GM13977 (cell line): ENCODE data around the gene SSH2.

ENCODE experiments used
- DNase-seq: peaks from one replicate; pipeline ENCODE4 v3.0.0; 2012; ENCODE audit warnings: low spot score
- CTCF ChIP-seq: IDR thresholded peaks from 2 replicates; pipeline ENCODE4 v1.5.1; 2012; ENCODE audit warnings: mild to moderate bottlenecking, control low read depth; ENCODE audit not compliant: insufficient read depth; ENCODE audit errors: extremely low read depth, missing control alignments
- in situ Hi-C: fragments of 300-500 bp; cut with MboI; formaldehyde crosslinking; loops from one replicate; pipeline ENCODE4 v1.12.0; 2022; ENCODE audit warnings: low sequenced_read_pairs, low pct_unique_long_range_greater_than_20kb, mixed read lengths, inconsistent platforms; ENCODE audit not compliant: unreplicated experiment

SSH2 gene

DNA sequence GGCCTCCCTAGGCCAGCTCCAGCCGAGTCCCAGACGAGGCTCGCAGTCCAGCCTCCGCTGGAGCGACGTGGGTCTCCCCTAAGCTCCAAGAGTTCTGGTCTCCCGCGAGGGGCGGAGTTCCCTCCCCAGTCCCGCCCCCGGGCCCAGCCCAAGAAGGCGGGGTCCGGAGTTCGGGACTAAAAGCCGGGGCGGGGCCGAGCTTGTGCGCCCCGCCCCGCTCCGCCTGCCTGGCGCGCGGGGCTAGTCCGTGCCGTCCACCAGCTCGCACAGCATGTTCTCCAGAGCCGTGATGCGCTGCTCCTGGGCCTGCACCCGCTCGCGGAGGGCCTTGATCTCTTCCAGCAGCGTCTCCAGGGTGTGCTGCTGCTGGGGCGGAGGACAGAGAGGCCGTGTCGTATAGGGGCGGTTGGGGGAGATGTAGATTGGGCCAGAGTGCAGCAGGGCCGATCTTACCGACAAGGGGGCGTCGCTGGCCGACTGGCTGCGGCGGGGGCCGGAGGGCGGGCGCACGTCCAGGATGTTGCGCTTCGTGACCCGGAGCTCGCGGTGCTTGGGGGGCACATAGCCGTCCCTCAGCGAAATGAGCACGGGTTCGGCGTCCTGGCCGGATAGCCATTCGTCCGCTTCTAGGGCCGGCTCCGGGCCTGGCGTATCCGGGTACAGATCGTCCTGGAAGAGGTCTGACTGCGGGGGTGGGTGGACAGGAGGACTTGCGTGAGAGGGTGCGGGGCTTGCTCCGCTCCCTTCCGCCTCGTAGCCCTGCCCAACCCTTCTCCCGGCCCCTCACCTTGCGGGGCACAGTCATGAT, 314.3 kb downstream of the SSH2 start:
- in situ Hi-C loops: no loop called here
- TF ChIP-seq CTCF: no peak
- DNase-seq: peak; percentile 96

DNA sequence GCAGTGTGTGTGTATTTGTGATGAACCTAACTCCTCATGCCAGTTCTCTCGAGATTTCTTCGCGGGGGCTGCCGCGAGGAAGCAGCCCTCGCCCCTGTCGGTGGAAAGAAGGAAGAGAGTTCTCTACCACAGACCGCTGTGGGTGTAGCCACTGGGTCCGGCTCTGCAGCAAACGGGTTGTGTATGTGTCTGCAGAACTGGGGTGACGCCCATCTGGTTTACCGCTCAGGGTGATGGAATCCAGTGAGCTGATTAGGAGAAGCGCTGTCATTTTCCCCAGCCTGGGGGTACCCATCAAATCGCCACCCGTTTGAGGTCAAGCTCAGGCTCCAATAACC, 315.0 kb downstream of the SSH2 start:
- in situ Hi-C loops: no loop called here
- DNase-seq: peak; percentile 39
- no peak for TF ChIP-seq CTCF

GRCh38 chr17:29614349-29615047, 315.5 kb downstream of the SSH2 start:
- no peak for TF ChIP-seq CTCF
- DNase-seq: no peak
- in situ Hi-C loops: no loop called here

DNA sequence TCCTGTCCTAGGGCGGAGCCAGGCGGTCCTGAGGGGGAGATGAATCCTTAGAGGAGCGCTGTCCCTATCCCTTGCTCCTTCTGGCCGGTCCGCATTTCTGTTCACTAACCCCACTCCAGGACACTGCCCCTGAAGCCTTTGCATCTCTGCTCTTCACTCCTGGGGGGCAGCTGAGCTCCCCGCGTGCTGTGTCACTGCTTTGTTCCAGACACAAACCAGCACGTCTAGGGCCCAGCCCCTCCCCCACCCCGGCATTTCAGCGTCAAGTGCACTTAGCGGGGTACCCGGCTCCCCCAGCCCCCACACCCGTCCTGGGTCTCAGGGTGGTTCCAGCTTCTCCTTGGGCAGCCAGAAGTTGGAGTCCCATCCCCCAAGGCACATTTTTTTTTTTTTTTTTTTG, 316.2 kb downstream of the SSH2 start:
- no peak for TF ChIP-seq CTCF
- no peak for DNase-seq
- in situ Hi-C loops: no loop called here

- in situ Hi-C loops: no loop called here
- peak; percentile 97 for TF ChIP-seq CTCF
- peak; percentile 89 for DNase-seq
Measured at GRCh38 chr17:29613352-29613837, 316.6 kb downstream of the SSH2 start.

- DNase-seq: no peak
- in situ Hi-C loops: no loop called here
- TF ChIP-seq CTCF: no peak
Measured at GRCh38 chr17:29612404-29613280, 317.4 kb downstream of the SSH2 start.
